Duodenal mucosa (tissue), 2 donors: ENCODE data around the gene GSX2.
"Not testable (repeated sequence)": the region's sequence is repeated elsewhere in the genome, so short reads cannot be mapped to it uniquely, and the experiment has no call there.

Experiments
- H3K27ac ChIP-seq: one replicate; pipeline ENCODE4 v1.7.0; 2013; ENCODE audit warnings: low read depth, low read length
- H3K27me3 ChIP-seq, 2 donors: one replicate each; pipeline ENCODE4 v1.7.0; 2013; ENCODE audit warnings: low read length in 2 of 2, control low read depth in 1 of 2; ENCODE audit not compliant: insufficient read depth in 2 of 2, control insufficient read depth in 1 of 2
- H3K36me3 ChIP-seq, 2 donors: one replicate each; pipeline ENCODE4 v1.7.0; 2013; ENCODE audit warnings: low read length in 2 of 2, control low read depth in 1 of 2; ENCODE audit not compliant: insufficient read depth in 2 of 2, control insufficient read depth in 1 of 2
- H3K4me1 ChIP-seq, 2 donors: one replicate each; pipeline ENCODE4 v1.7.0; 2013; ENCODE audit warnings: low read length in 2 of 2, control low read depth in 1 of 2; ENCODE audit not compliant: insufficient read depth in 2 of 2, control insufficient read depth in 1 of 2
- H3K4me3 ChIP-seq, 2 donors: one replicate each; pipeline ENCODE4 v1.7.0; 2013; ENCODE audit warnings: low read length in 2 of 2, low read depth in 1 of 2
- H3K9ac ChIP-seq, 2 donors: one replicate each; pipeline ENCODE4 v1.7.0; 2013; ENCODE audit warnings: low read length in 2 of 2, low read depth in 1 of 2
- H3K9me3 ChIP-seq, 2 donors: one replicate each; pipeline ENCODE4 v1.7.0; 2013; ENCODE audit warnings: low read length in 2 of 2, control low read depth in 1 of 2; ENCODE audit not compliant: control insufficient read depth in 1 of 2

GSX2 gene

GRCh38 chr4:54099748-54100574 is at the start of gene GSX2:
GSX2 (plus strand) TSS chr4:54100163; CDS start chr4:54100345, 182 bp downstream.
- Histone ChIP-seq H3K4me3 (peak within 1 kb of the TSS; percentile 18 to 45), H3K27ac (no peak within 1 kb of the TSS), H3K9me3 (no peaks in the 10 kb centered on the region), H3K4me1 (peaks cover 5 to 19% of the 10 kb centered on the region in 2 donors), H3K27me3 (peaks cover 93 to 96% of the 10 kb centered on the region in 2 donors), H3K36me3 (no peaks in the 10 kb centered on the region), H3K9ac (no peak within 1 kb of the TSS)

GRCh38 chr4:54050214-54050904 is 49.6 kb upstream of the GSX2 start:
- H3K9me3 ChIP-seq = no peaks in the 10 kb centered on the region
- peaks cover 0 to 5% of the 10 kb centered on the region in 2 donors for H3K36me3 ChIP-seq
- H3K4me3 ChIP-seq = no peak overlapping the region
- peaks cover 7 to 16% of the 10 kb centered on the region in 2 donors for H3K4me1 ChIP-seq
- H3K27ac ChIP-seq = no peak overlapping the region
- no peaks in the 10 kb centered on the region for H3K27me3 ChIP-seq
- no peak overlapping the region for H3K9ac ChIP-seq

- H3K27me3 ChIP-seq, H3K9me3 ChIP-seq, H3K27ac ChIP-seq, H3K9ac ChIP-seq, H3K36me3 ChIP-seq, H3K4me3 ChIP-seq: not testable (repeated sequence)
- peaks cover 11 to 40% of the 10 kb centered on the region in 2 donors for H3K4me1 ChIP-seq
These were observed 46.6 kb upstream of the GSX2 start for GRCh38 chr4:54053322-54053721.

- Histone ChIP-seq H3K9ac (no peak overlapping the region), H3K36me3 (no peaks in the 10 kb centered on the region), H3K4me3 (no peak overlapping the region), H3K9me3 (no peaks in the 10 kb centered on the region), H3K27ac (no peak overlapping the region), H3K4me1 (peaks cover 11 to 40% of the 10 kb centered on the region in 2 donors), H3K27me3 (no peaks in the 10 kb centered on the region)
These were observed 45.5 kb upstream of the GSX2 start for GRCh38 chr4:54054501-54054900.

GRCh38 chr4:54055494-54055893 is 44.5 kb upstream of the GSX2 start:
- no peaks in the 10 kb centered on the region for H3K9me3 ChIP-seq
- H3K27me3 ChIP-seq = no peaks in the 10 kb centered on the region
- no peak overlapping the region for H3K27ac ChIP-seq
- H3K36me3 ChIP-seq = no peaks in the 10 kb centered on the region
- no peak overlapping the region for H3K9ac ChIP-seq
- peaks cover 7 to 43% of the 10 kb centered on the region in 2 donors for H3K4me1 ChIP-seq
- no peak overlapping the region for H3K4me3 ChIP-seq

- no peaks in the 10 kb centered on the region for H3K36me3 ChIP-seq
- no peak overlapping the region for H3K4me3 ChIP-seq
- no peaks in the 10 kb centered on the region for H3K27me3 ChIP-seq
- H3K9me3 ChIP-seq = no peaks in the 10 kb centered on the region
- H3K27ac ChIP-seq = no peak overlapping the region
- H3K4me1 ChIP-seq = peaks cover 6 to 39% of the 10 kb centered on the region in 2 donors
- H3K9ac ChIP-seq = no peak overlapping the region
These were observed 43.6 kb upstream of the GSX2 start for GRCh38 chr4:54056360-54056759.

- H3K4me1 ChIP-seq = peaks cover 19 to 52% of the 10 kb centered on the region in 2 donors
- H3K4me3 ChIP-seq = no peak overlapping the region
- H3K9ac ChIP-seq = no peak overlapping the region
- H3K9me3 ChIP-seq = no peaks in the 10 kb centered on the region
- no peak overlapping the region for H3K27ac ChIP-seq
- H3K36me3 ChIP-seq = no peaks in the 10 kb centered on the region
- no peaks in the 10 kb centered on the region for H3K27me3 ChIP-seq
These were observed 41.8 kb upstream of the GSX2 start for GRCh38 chr4:54058171-54058570.

GRCh38 chr4:54060116-54060515 is 39.8 kb upstream of the GSX2 start:
- Histone ChIP-seq H3K27me3 (no peaks in the 10 kb centered on the region), H3K4me1 (peaks cover 19 to 51% of the 10 kb centered on the region in 2 donors), H3K36me3 (no peaks in the 10 kb centered on the region), H3K9ac (no peak overlapping the region), H3K9me3 (no peaks in the 10 kb centered on the region), H3K4me3 (no peak overlapping the region), H3K27ac (no peak overlapping the region)

- Histone ChIP-seq H3K27me3 (no peaks in the 10 kb centered on the region), H3K9ac (no peak overlapping the region), H3K27ac (no peak overlapping the region), H3K4me1 (peaks cover 27 to 55% of the 10 kb centered on the region in 2 donors), H3K36me3 (no peaks in the 10 kb centered on the region), H3K4me3 (peak overlapping the region in 1 of 2 donors; percentile 50), H3K9me3 (no peaks in the 10 kb centered on the region)
These were observed 38.9 kb upstream of the GSX2 start for GRCh38 chr4:54061067-54061466.

- Histone ChIP-seq H3K4me3 (peak overlapping the region; percentile 50 to 93), H3K27ac (no peak overlapping the region), H3K9me3 (no peaks in the 10 kb centered on the region), H3K4me1 (peaks cover 34 to 57% of the 10 kb centered on the region in 2 donors), H3K36me3 (no peaks in the 10 kb centered on the region), H3K9ac (no peak overlapping the region), H3K27me3 (no peaks in the 10 kb centered on the region)
These were observed 38.1 kb upstream of the GSX2 start for GRCh38 chr4:54061873-54062272.
